Mucosa of descending colon (tissue), 3 donors: ENCODE measurements around the gene C5orf52. TPM values are rescaled to one million over a fixed set of nuclear protein-coding genes. Genes with fewer than 3 reads are reported as not detected.
"Not testable (repeated sequence)": the region's sequence is repeated elsewhere in the genome, so short reads cannot be mapped to it uniquely, and the experiment has no call there.

Experiments used
- ATAC-seq: fragments of 200-7000 bp; cut with Tn5 transposase; one replicate; pipeline ENCODE4 v1.9.1; 2020; ENCODE audit warnings: mild to moderate bottlenecking, moderate library complexity
- DNase-seq, 3 donors: peaks; one replicate each; pipeline ENCODE4 v3.0.0-alpha.2; 2020
- H3K36me3 ChIP-seq: fragments of 200-600 bp; one replicate; pipeline ENCODE4 v1.8.0; 2021; ENCODE audit warnings: low read depth, mild to moderate bottlenecking
- H3K4me1 ChIP-seq: fragments of 200-600 bp; one replicate; pipeline ENCODE4 v1.8.0; 2021; ENCODE audit warnings: low read depth, mild to moderate bottlenecking
- H3K4me3 ChIP-seq: fragments of 200-600 bp; one replicate; pipeline ENCODE4 v1.8.0; 2021; ENCODE audit warnings: mild to moderate bottlenecking
- H3K9me3 ChIP-seq: fragments of 200-600 bp; one replicate; pipeline ENCODE4 v1.8.0; 2021; ENCODE audit warnings: mild to moderate bottlenecking
- CTCF ChIP-seq: fragments of 200-600 bp; IDR thresholded peaks from one replicate; pipeline ENCODE4 v1.8.0; 2022; ENCODE audit warnings: antibody characterized with exemption, mild to moderate bottlenecking
- intact Hi-C, 2 donors: fragments of 100-400 bp; cut with DNase I in 1 of 2; cut with micrococcal nuclease in 1 of 2; formaldehyde crosslinking; loops; one replicate each; pipeline versions ENCODE4 v1.11.0 to v1.11.1; 2022; cut with DNase I, micrococcal nuclease
- total RNA-seq, 3 donors: library from RNA; stranded (reverse); fragmentation: NEBNext Ultra II Directional in 2 of 3; extraction: Animal tissue kit (Norgen Biotek cat#: 25700) in 2 of 3; gene quantifications; one replicate each; pipeline versions ENCODE4 v1.2.1 to v1.2.4, GENCODE V29; 2021 to 2023
- donor health status: DM: no; HTN: no; CAD: no; lungs with moderate emphysema.
- donor health status: DM: no; HTN: no; CAD: no.
- donor health status: DM: no; HTN: yes; CAD: no.

Gene C5orf52
- total RNA-seq, 3 donors from 2014 or later = 1.7 to 5.7 (median 3.5) TPM

GRCh38 chr5:157680239-157680638 is 8.9 kb downstream of the C5orf52 start:
- DNase-seq (no peak), ATAC-seq (no peak)
- Histone ChIP-seq H3K9me3 (no peaks in the 10 kb centered on the region), H3K4me3 (no peak overlapping the region), H3K4me1 (no peaks in the 10 kb centered on the region), H3K36me3 (no peaks in the 10 kb centered on the region)
- intact Hi-C loops = no loop called here
- no peak for TF ChIP-seq CTCF

- Histone ChIP-seq H3K9me3 (no peaks in the 10 kb centered on the region), H3K36me3 (no peaks in the 10 kb centered on the region), H3K4me1 (no peaks in the 10 kb centered on the region), H3K4me3 (no peak overlapping the region)
- DNase-seq = no peak
- intact Hi-C loops = no loop called here
- no peak for TF ChIP-seq CTCF
- ATAC-seq = no peak
These were observed 9.7 kb downstream of the C5orf52 start for GRCh38 chr5:157681048-157681447.

- no peaks in the 10 kb centered on the region for H3K4me1 ChIP-seq
- H3K4me3 ChIP-seq = no peak overlapping the region
- no peak for DNase-seq
- TF ChIP-seq CTCF = no peak
- no peaks in the 10 kb centered on the region for H3K9me3 ChIP-seq
- intact Hi-C loops = no loop called here
- H3K36me3 ChIP-seq = no peaks in the 10 kb centered on the region
- no peak for ATAC-seq
These were observed 10.9 kb downstream of the C5orf52 start for GRCh38 chr5:157682257-157682656.

- DNase-seq, H3K4me1 ChIP-seq, H3K9me3 ChIP-seq, H3K4me3 ChIP-seq, H3K36me3 ChIP-seq, ATAC-seq, intact Hi-C loops: not testable (repeated sequence)
These were observed 15.2 kb downstream of the C5orf52 start for GRCh38 chr5:157686276-157687197.

- DNase-seq (no peak), ATAC-seq (no peak)
- Histone ChIP-seq H3K36me3 (no peaks in the 10 kb centered on the region), H3K4me3 (no peak overlapping the region), H3K4me1 (no peaks in the 10 kb centered on the region), H3K9me3 (no peaks in the 10 kb centered on the region)
- no peak for TF ChIP-seq CTCF
- intact Hi-C loops = no loop called here
These were observed 15.8 kb downstream of the C5orf52 start for GRCh38 chr5:157687198-157687554.

- Histone ChIP-seq H3K36me3 (no peaks in the 10 kb centered on the region), H3K9me3 (no peaks in the 10 kb centered on the region), H3K4me1 (no peaks in the 10 kb centered on the region), H3K4me3 (no peak overlapping the region)
- no peak for TF ChIP-seq CTCF
- ATAC-seq = no peak
- intact Hi-C loops = no loop called here
- peak in 1 of 3 donors; percentile 48 for DNase-seq
These were observed 18.8 kb downstream of the C5orf52 start for GRCh38 chr5:157689942-157690689.
